SK-MEL-5 (cell line): ENCODE data around the gene BICRAL. TPM values are rescaled to one million over a fixed set of nuclear protein-coding genes. Genes with fewer than 3 reads are reported as not detected.
"Not testable (repeated sequence)": the region's sequence is repeated elsewhere in the genome, so short reads cannot be mapped to it uniquely, and the experiment has no call there.

Experiments used
- DNase-seq: peaks from one replicate; pipeline ENCODE4 v3.0.0-alpha.2; 2016; ENCODE audit warnings: low read depth, low spot score
- in situ Hi-C: cut with HindIII; loops from 2 replicates; pipeline ENCODE4 v1.10.0; 2016; ENCODE audit warnings: low sequenced_read_pairs, high pct_unique_total_duplicates, low pct_unique_long_range_greater_than_20kb
- total RNA-seq: library from RNA; depleted of rRNA; stranded (reverse); fragments of >200 nt; shearing (Covaris generic); gene quantifications from 2 replicates; pipeline ENCODE4 v1.2.3, GENCODE V29; 2014

The BICRAL gene
- total RNA-seq, 1 experiment from 2014 or later = 5.2 TPM

GRCh38 chr6:42873313-42873712, 91.5 kb downstream of the BICRAL start:
- in situ Hi-C loops = no loop called here
- DNase-seq = no peak

GRCh38 chr6:42877695-42878094, 95.8 kb downstream of the BICRAL start:
- DNase-seq = no peak
- in situ Hi-C loops = no loop called here

GRCh38 chr6:42879372-42880239, 97.8 kb downstream of the BICRAL start, which contains the start of gene RPL7L1:
Gene RPL7L1, plus strand, starts transcription at chr6:42879616. Its CDS starts 295 bp downstream, at chr6:42879911.
- in situ Hi-C loops = no loop called here
- DNase-seq = peak; percentile 93

- in situ Hi-C loops, DNase-seq: not testable (repeated sequence)
These were observed 98.5 kb downstream of the BICRAL start for GRCh38 chr6:42880240-42880817.

GRCh38 chr6:42880871-42881270, 99.0 kb downstream of the BICRAL start:
- in situ Hi-C loops, DNase-seq: not testable (repeated sequence)

- DNase-seq = no peak
- in situ Hi-C loops = no loop called here
These were observed 103.8 kb downstream of the BICRAL start for GRCh38 chr6:42885702-42886101.

- DNase-seq, in situ Hi-C loops: not testable (repeated sequence)
These were observed 106.3 kb downstream of the BICRAL start for GRCh38 chr6:42888201-42888600.

- no peak for DNase-seq
- in situ Hi-C loops = no loop called here
These were observed 108.0 kb downstream of the BICRAL start for GRCh38 chr6:42889815-42890214.

GRCh38 chr6:42890311-42891198, 108.7 kb downstream of the BICRAL start:
- in situ Hi-C loops = no loop called here
- DNase-seq = peak; percentile 93

GRCh38 chr6:42891199-42891722, 109.4 kb downstream of the BICRAL start:
- in situ Hi-C loops = no loop called here
- DNase-seq = no peak

- in situ Hi-C loops = not testable (repeated sequence)
These were observed 112.4 kb downstream of the BICRAL start for GRCh38 chr6:42894041-42894828.

GRCh38 chr6:42896178-42896719, 114.4 kb downstream of the BICRAL start:
- in situ Hi-C loops = no loop called here
- DNase-seq = no peak

More at GRCh38 chr6:42894041-42894828, 112.4 kb downstream of the BICRAL start:
- peak; percentile 73 for DNase-seq

- peak; percentile 71 for DNase-seq
- in situ Hi-C loops = no loop called here
These were observed 117.1 kb downstream of the BICRAL start for GRCh38 chr6:42898891-42899361.

GRCh38 chr6:42899871-42900270, 118.0 kb downstream of the BICRAL start:
- in situ Hi-C loops = no loop called here

GRCh38 chr6:42901538-42901957, 119.7 kb downstream of the BICRAL start:
- DNase-seq = peak; percentile 89
- in situ Hi-C loops = no loop called here

More at GRCh38 chr6:42899871-42900270, 118.0 kb downstream of the BICRAL start:
- no peak for DNase-seq

- DNase-seq, in situ Hi-C loops: not testable (repeated sequence)
These were observed 120.8 kb downstream of the BICRAL start for GRCh38 chr6:42902429-42903263.
